ENCODE measurements around the gene TLX3.
"Not testable (repeated sequence)": the region's sequence is repeated elsewhere in the genome, so short reads cannot be mapped to it uniquely, and the experiment has no call there.

TLX3 gene

DNA sequence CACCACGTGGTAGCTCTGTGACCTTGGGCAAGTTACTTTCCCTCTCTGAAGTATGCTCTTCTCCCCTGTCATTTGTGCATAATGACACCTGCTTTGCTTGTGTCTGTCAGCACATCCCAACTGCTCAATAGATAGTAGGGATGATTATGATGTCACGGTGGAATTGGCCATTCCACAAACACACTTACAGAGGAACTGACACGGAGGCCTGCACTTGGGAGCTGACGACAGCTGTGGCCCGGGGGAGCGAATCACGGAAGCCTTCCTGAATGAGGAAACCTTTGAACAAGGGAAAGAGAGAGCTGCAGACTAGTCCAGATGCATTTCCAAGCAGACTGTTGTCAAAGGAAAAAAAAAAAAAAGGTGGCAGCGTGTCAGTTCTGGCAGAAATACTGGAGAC is 21.0 kb downstream of the TLX3 start:
- DNase-seq: no peak

DNA sequence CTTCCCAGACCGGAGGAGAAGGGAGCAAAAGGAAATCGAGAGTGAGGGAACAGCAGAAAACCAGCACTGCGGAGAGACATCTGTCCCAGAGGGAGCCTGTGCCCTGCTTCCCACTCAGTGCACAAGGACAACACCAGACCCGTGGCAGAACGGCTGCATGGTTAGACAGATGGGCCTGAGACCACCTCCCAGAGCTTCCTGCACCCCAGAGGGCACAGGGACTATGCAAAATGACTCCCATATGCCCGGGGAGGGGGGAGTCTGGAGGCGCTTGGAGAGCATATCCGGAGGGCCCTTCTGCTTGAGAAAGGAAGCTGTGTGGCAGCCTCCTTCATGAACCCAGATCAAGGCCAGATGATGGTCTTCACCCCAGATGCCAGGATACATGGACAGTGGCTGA is 26.6 kb downstream of the TLX3 start:
- DNase-seq: no peak

DNA sequence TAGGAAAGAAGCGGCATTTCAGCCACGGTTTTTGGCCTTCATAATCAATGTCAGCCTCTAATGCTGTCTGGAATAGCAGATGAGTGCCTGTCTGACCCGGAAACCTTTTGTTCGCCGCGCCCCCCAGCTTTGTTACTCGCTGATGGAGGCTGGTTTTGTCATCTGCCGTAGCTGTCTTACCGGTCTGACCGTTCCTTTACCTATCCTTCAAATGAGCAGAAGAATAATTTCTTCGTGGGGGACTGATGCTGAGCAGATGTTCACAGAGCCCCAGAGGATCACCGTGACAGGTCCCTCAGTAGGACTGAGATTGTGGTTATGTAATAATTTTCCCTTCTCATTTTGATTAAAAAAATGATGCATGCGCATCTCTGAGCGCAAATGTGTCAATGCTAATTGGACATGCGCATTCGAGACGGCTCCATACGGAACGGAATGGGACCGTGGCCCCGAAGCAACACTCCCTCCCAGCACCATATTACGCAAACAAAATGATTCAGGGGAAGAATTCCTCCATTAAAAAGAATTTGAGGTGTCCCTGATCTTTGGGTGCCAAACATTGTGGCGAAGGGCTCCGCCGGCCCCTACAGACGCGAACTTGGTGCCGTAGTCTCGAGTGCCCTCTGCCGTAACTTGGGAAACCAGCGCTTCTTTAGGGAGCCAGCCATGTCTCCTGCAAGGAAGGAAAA is 27.6 kb downstream of the TLX3 start:
- DNase-seq: peak; percentile 64

DNA sequence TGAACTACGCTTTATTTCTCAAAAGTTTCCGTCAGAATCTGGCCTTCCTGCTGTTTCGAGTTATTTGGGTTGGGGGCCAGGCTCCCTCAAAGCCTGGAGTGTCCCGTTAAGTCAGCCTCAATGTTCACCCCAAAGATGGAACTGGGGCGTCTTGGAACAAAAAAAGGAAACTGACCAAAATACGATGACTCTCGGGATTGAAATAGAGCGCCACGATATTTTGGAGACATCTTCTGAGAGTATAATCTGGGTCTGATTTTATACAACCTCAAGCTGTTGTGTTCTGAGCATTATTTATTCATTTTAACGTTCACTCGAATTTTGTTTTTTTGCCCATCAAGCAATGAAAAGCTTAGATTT is 28.1 kb downstream of the TLX3 start:
- no peak for DNase-seq

DNA sequence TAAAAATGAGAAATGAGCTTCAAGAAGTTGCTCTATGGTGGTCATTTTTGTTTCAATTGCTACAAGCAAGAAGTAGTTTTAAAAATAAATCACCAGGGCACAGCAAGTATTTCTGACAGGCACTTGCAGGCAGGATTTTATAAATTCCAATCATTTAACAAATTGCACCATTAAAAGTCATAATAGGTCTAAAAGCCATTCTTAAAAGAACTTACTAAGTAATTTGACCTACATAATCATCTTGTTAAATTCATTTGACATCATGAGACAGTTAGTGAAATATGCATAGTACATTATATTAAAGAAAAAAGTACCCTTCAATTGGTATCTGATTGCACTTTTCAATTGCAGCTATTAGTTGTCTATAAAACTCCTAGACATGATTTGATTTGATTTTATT is 31.0 kb downstream of the TLX3 start:
- DNase-seq: no peak

DNA sequence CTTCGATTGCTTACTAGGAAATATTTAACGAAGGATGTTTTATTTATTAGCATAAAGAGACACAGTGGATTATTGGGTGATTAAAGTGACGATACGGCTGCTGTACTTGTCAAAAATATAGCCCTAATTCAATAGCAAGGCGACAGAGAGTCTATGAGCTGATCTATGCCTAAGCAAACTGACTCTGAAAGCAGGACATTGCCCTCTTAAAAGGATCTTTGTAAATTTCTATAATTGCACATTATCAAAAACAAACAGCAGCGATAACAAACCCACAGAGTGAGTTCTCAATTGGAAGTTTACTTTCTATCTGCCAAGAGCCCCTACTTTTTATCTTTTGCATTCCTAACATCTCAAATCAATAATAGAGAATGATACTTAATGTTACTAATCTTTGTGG is 31.4 kb downstream of the TLX3 start:
- no peak for DNase-seq

DNA sequence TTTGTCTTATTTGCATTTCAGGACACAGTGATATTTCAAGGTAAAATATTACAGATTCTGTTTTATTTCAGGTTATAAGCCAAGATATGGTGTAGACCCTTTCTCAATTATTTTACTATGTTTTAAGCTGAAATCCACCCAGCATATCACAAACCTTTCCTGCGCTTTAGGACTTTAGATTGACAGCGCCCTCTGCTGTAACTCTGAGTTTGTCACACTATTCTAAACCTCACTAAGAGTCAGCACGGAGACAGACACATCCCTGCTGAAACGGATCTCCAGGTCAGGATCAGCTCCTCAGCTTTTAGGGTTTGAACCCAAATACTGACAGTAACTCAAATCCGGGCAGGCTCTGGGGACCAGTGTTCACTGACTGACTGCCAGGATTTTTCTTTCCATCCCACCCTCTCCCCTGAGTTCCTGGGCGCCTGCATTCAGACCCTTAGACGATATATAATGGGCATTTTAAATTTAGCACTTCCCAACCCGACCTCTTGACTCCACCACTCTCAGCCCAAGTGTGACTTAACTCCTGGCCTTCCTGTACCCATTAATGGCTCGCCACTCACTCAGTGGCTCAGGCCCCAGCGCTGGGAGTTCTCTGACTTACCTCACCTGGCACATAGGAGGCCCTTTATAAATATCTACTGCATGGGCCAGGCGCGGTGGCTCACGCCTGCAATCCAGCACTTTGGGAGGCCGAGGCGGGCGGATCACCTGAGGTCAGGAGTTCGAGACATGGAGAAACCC is 33.5 kb downstream of the TLX3 start:
- DNase-seq: peak; percentile 57

DNA sequence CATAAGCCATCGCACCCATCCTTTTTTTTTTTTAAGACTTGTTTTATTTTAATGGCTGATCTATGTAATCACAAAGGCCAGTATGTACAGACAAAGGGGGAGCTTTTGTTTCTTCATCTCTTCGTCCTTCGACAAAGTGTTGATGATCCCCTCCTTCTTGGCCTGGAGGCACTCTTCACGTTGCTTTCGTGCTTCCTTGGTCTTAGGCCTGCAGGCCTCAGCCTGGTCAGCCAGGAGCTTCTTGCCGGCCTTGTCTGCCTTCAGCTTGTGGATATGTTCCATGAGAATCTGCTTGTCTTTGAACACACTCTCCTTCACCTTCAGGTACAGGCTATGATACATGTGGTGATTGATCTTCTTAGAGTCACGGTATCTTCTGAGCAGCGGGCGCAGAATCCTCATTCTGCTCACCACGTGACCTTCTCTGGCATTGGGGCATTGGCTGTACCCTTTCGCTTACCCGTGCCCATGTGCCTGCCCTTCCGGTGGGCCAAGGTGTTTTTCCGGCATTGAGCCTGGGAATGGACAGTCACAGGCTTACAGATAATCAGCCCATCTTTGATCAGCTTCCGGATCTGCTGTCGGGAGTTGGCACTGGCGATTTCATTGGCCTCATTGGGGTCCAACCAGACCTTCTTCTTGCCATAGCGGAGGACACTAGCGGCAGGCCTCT is 36.0 kb downstream of the TLX3 start:
- DNase-seq: no peak

DNA sequence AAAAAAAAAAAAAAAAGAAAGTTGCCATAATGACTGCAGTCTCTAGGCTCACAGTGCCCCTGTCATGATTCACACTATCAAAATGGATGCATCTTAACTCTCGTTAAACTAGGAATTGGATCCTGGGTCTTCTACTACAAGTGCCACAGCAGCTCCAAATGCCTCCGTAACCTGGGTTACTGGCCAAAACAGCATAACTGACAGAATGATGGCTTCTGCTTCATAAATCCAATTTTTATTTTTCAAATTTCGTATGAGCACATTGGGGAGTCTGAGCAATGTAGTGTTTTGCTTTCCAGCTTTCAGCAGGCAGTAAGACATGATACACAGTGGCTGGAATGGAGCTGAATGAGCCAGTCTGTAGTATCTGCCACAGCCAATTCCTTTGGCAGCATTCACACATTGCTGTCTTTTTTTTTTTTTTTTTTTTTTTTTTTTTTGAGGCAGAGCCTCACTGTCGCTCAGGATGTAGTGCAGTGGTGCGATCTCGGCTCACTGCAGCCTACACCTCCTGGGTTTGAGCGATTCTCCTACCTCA is 42.6 kb downstream of the TLX3 start:
- DNase-seq: no peak

DNA sequence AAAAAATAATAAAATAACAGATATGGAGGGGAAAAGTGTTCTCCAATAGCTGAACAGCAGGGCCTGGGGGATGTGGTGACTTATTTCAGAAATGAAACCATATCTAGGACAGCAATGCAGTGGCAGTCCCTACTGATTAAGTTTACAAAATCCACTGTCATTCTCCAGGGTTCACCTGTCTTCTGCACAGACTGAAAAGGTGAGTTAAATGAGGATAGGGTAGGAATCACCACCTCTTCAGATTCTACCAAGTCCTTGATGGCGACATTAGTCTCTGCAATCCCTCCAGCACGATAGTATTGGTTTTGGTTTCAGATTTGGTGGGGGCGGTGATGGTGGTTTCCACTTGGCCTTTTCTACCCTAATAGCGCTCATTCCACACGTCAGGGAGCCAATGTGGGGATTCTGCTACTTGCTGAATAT is 46.3 kb downstream of the TLX3 start:
- no peak for DNase-seq

DNA sequence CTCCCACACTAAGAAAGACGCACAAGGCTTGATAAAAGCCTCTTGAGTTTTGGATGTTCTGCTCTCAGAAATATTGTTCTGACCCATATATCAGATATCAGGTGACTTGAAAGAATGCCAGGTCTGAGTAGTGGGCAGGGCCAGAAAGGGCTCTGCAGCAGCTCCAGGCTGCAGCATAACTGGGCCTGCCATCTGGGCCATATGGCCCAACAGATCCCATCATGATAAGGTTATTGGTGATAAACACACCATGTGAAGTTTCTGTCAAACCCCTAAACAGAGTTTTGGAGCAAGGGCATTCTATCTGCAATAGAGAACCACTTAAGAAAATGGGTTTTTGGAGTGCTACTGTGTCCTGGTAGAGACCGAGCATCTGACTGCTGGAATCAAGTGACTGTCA is 48.8 kb downstream of the TLX3 start:
- DNase-seq: no peak

DNA sequence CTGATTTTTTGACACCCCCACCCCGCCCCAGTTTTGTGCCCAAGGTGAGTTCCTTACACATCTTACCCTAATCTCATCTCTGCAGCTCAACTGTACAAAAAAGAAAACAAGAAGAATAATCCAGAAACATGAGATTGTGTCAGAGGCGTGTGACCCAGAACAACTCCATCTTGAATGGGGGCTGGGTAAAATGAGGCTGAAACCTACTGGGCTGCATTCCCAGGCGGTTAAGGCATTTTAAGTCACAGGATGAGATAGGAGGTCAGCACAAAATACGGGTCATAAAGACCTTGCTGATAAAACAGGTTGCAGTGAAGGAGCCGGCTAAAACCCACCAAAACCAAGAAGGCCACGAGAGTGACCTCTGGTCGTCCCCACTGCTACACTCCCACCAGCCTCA is 52.1 kb downstream of the TLX3 start:
- DNase-seq: not testable (repeated sequence)

Measured in fibroblast of skin of right biceps (primary cell).